Liver (tissue), 9 donors: Measurements from ENCODE around the gene MOCS2. TPM values are rescaled to one million over a fixed set of nuclear protein-coding genes. Genes with fewer than 3 reads are reported as not detected.

Experiments
- DNase-seq: peaks from one replicate; pipeline ENCODE4 v3.0.0-alpha.2; 2017; ENCODE audit warnings: low spot score
- H3K27ac ChIP-seq, 2 donors: one replicate each; pipeline ENCODE4 v1.7.0; 2013; ENCODE audit warnings: inconsistent platforms in 2 of 2, low read length in 2 of 2, control low read depth in 1 of 2, low read depth in 1 of 2, mild to moderate bottlenecking in 1 of 2
- H3K27me3 ChIP-seq, 4 donors: one replicate each; pipeline versions ENCODE4 v1.6.1 to v1.7.0; 2013; ENCODE audit warnings: low read length in 3 of 4, inconsistent platforms in 1 of 4, mild to moderate bottlenecking in 1 of 4, moderate library complexity in 1 of 4; ENCODE audit not compliant: control insufficient read depth in 4 of 4, insufficient read depth in 4 of 4
- H3K36me3 ChIP-seq, 4 donors: one replicate each; pipeline versions ENCODE4 v1.6.1 to v1.7.0; 2013; ENCODE audit warnings: low read length in 3 of 4, mild to moderate bottlenecking in 3 of 4, low read depth in 1 of 4, moderate library complexity in 1 of 4; ENCODE audit not compliant: control insufficient read depth in 4 of 4, insufficient read depth in 3 of 4
- H3K4me1 ChIP-seq, 4 donors: one replicate each; pipeline versions ENCODE4 v1.6.1 to v1.7.0; 2013; ENCODE audit warnings: low read length in 3 of 4, mild to moderate bottlenecking in 3 of 4, moderate library complexity in 1 of 4; ENCODE audit not compliant: control insufficient read depth in 4 of 4, insufficient read depth in 4 of 4
- H3K4me3 ChIP-seq, 3 donors: one replicate each; pipeline versions ENCODE4 v1.6.1 to v1.7.0; 2013; ENCODE audit warnings: low read length in 3 of 3, control low read depth in 1 of 3, low read depth in 1 of 3, mild to moderate bottlenecking in 1 of 3
- H3K9ac ChIP-seq, 2 donors: one replicate each; pipeline ENCODE4 v1.7.0; 2013; ENCODE audit warnings: low read length in 2 of 2, mild to moderate bottlenecking in 2 of 2, moderate library complexity in 2 of 2, control low read depth in 1 of 2, low read depth in 1 of 2
- H3K9me3 ChIP-seq, 4 donors: one replicate each; pipeline versions ENCODE4 v1.6.1 to v1.7.0; 2013; ENCODE audit warnings: low read length in 3 of 4; ENCODE audit not compliant: control insufficient read depth in 4 of 4
- CTCF ChIP-seq: fragments of 150-350 bp; IDR thresholded peaks from 2 replicates; pipeline ENCODE4 v1.5.1; 2017; ENCODE audit warnings: improper control_type of control experiment, low read depth, low read length; ENCODE audit not compliant: missing input control
- FOXA1 ChIP-seq: IDR thresholded peaks from 2 replicates; pipeline ENCODE4 v1.6.1; 2016; ENCODE audit warnings: antibody characterized with exemption
- FOXA2 ChIP-seq: IDR thresholded peaks from 2 replicates; pipeline ENCODE4 v1.6.1; 2016; ENCODE audit warnings: antibody characterized with exemption
- GABPA ChIP-seq, 2 donors: IDR thresholded peaks in 1 of 2; conservative IDR thresholded peaks in 1 of 2; 2 replicates each; pipeline ENCODE4 v1.6.1; 2016; ENCODE audit warnings: antibody characterized with exemption in 2 of 2, mild to moderate bottlenecking in 1 of 2, moderate library complexity in 1 of 2
- HNF4A ChIP-seq, 2 donors: conservative IDR thresholded peaks; 2 replicates each; pipeline ENCODE4 v1.6.1; 2016; ENCODE audit warnings: antibody characterized with exemption in 2 of 2, mild to moderate bottlenecking in 2 of 2
- HNF4G ChIP-seq: IDR thresholded peaks from 2 replicates; pipeline ENCODE4 v1.6.1; 2016; ENCODE audit warnings: antibody characterized with exemption
- JUND ChIP-seq, 2 donors: IDR thresholded peaks; 2 replicates each; pipeline ENCODE4 v1.6.1; 2016; ENCODE audit warnings: antibody characterized with exemption in 2 of 2
- NR2F2 ChIP-seq: IDR thresholded peaks from 2 replicates; pipeline ENCODE4 v1.6.1; 2016; ENCODE audit warnings: antibody characterized with exemption
- RAD21 ChIP-seq, 2 donors: IDR thresholded peaks; 2 replicates each; pipeline ENCODE4 v1.6.1; 2016; ENCODE audit warnings: antibody characterized with exemption in 2 of 2, mild to moderate bottlenecking in 2 of 2
- RXRA ChIP-seq, 2 donors: IDR thresholded peaks; 2 replicates each; pipeline ENCODE4 v1.6.1; 2017 to 2018; ENCODE audit warnings: antibody characterized with exemption in 2 of 2, mild to moderate bottlenecking in 1 of 2
- SP1 ChIP-seq: IDR thresholded peaks from 2 replicates; pipeline ENCODE4 v1.6.1; 2018; ENCODE audit warnings: antibody characterized with exemption, mild to moderate bottlenecking
- TAF1 ChIP-seq: conservative IDR thresholded peaks from 2 replicates; pipeline ENCODE4 v1.6.1; 2016; ENCODE audit warnings: antibody characterized with exemption, mild to moderate bottlenecking
- YY1 ChIP-seq: IDR thresholded peaks from 2 replicates; pipeline ENCODE4 v1.6.1; 2016; ENCODE audit warnings: antibody characterized with exemption, mild to moderate bottlenecking
- ZBTB33 ChIP-seq: IDR thresholded peaks from 2 replicates; pipeline ENCODE4 v1.6.1; 2016; ENCODE audit warnings: antibody characterized with exemption
- WGBS: extraction: QIAGEN DNeasy Blood & Tissue Kit; methylation state at CpG from one replicate; pipeline ENCODE4 v1.1.7; 2013; 5-methylcytosine and 5-hydroxymethylcytosine counted together
- polyA plus RNA-seq, 2 donors: library from polyadenylated mRNA; stranded (reverse) in 1 of 2; unstranded in 1 of 2; fragments of 200-250 nt in 1 of 2; fragments of >200 nt in 1 of 2; fragmentation: Nextera tagmentation in 1 of 2; extraction: Ambion mirVana in 1 of 2; gene quantifications; one replicate each; pipeline versions ENCODE4 v1.2.1 to v1.2.3, GENCODE V29; 2013 to 2015
- total RNA-seq, 2 donors: library from RNA; depleted of rRNA; stranded (reverse); fragments of >200 nt; gene quantifications; one replicate each; pipeline ENCODE4 v1.2.3, GENCODE V29; 2014
- donor health status: healthy.
- donor health status: healthy.
- donor health status: healthy.
- donor health status: healthy.
- donor health status: healthy.

Gene MOCS2
- total and polyA plus RNA-seq, 4 donors = 13.2 to 58.5 (median 39.1) TPM

GRCh38 chr5:53118879-53119278 is 9.3 kb upstream of the MOCS2 start:
- TF ChIP-seq FOXA2 (no peak), RXRA (IDR thresholded peaks at IDR 0.05) (no peak), GABPA (IDR thresholded peaks at IDR 0.05 in 1 of 2, conservative IDR thresholded peaks at IDR 0.05 in 1 of 2) (no peak), SP1 (no peak), FOXA1 (no peak), ZBTB33 (no peak), NR2F2 (no peak), YY1 (no peak)
- Histone ChIP-seq H3K27me3 (no peaks in the 10 kb centered on the region), H3K9me3 (no peaks in the 10 kb centered on the region), H3K36me3 (peaks cover 0 to 2% (median 0%) of the 10 kb centered on the region in 4 donors), H3K27ac (no peak overlapping the region), H3K9ac (no peak overlapping the region), H3K4me3 (no peak overlapping the region), H3K4me1 (peaks cover 0 to 7% (median 1%) of the 10 kb centered on the region in 4 donors)
- 86% methylated on average over 5 of the region's 5 CpGs for WGBS
- no peak for DNase-seq

GRCh38 chr5:53116597-53116996 is 7.0 kb upstream of the MOCS2 start:
- Histone ChIP-seq H3K36me3 (peaks cover 0 to 2% (median 0%) of the 10 kb centered on the region in 4 donors), H3K9ac (no peak overlapping the region), H3K27ac (no peak overlapping the region), H3K4me3 (no peak overlapping the region), H3K27me3 (no peaks in the 10 kb centered on the region), H3K4me1 (peaks cover 0 to 8% (median 1%) of the 10 kb centered on the region in 4 donors), H3K9me3 (no peaks in the 10 kb centered on the region)
- DNase-seq = no peak
- TF ChIP-seq RAD21 (IDR thresholded peaks at IDR 0.05) (no peak), ZBTB33 (no peak), HNF4A (conservative IDR thresholded peaks at IDR 0.05) (no peak), JUND (IDR thresholded peaks at IDR 0.05) (no peak), TAF1 (no peak), GABPA (IDR thresholded peaks at IDR 0.05 in 1 of 2, conservative IDR thresholded peaks at IDR 0.05 in 1 of 2) (no peak), HNF4G (no peak), CTCF (no peak), SP1 (no peak), FOXA2 (no peak)
- 16% methylated on average over 1 of the region's 1 CpG for WGBS
